GM23338 (cell line): ENCODE data around the gene MICAL3. TPM values are rescaled to one million over a fixed set of nuclear protein-coding genes. Genes with fewer than 3 reads are reported as not detected.

Experiments used
- ATAC-seq: fragments of 200-7000 bp; cut with Tn5 transposase; 3 replicates; pipeline ENCODE4 v1.9.1; 2020
- DNase-seq: peaks from one replicate; pipeline ENCODE4 v3.0.0-alpha.2; 2015; ENCODE audit warnings: low spot score
- H2AFZ ChIP-seq: fragments of 200-600 bp; sonication (generic); 2 replicates; pipeline ENCODE4 v1.8.0; 2016; ENCODE audit warnings: antibody characterized with exemption, mild to moderate bottlenecking, moderate library complexity
- H3F3A ChIP-seq: fragments of 200-600 bp; sonication (generic); replicated peaks from 2 replicates; pipeline ENCODE4 v1.8.0; 2017; ENCODE audit warnings: antibody characterized with exemption, mixed run types, low read depth
- H3K27ac ChIP-seq: fragments of 200-600 bp; sonication (generic); 2 replicates; pipeline ENCODE4 v1.6.1; 2016; ENCODE audit warnings: low read depth
- H3K27me3 ChIP-seq: fragments of 200-600 bp; sonication (generic); 2 replicates; pipeline ENCODE4 v1.8.0; 2016; ENCODE audit warnings: mild to moderate bottlenecking, mixed run types, moderate library complexity; ENCODE audit not compliant: insufficient read depth
- H3K36me3 ChIP-seq: fragments of 200-600 bp; sonication (generic); 2 replicates; pipeline ENCODE4 v1.8.0; 2016; ENCODE audit warnings: mild to moderate bottlenecking; ENCODE audit not compliant: insufficient read depth
- H3K4me1 ChIP-seq: fragments of 200-600 bp; sonication (generic); 2 replicates; pipeline ENCODE4 v1.8.0; 2016; ENCODE audit warnings: mild to moderate bottlenecking, moderate library complexity; ENCODE audit not compliant: insufficient read depth
- H3K4me2 ChIP-seq: fragments of 200-600 bp; sonication (generic); 2 replicates; pipeline ENCODE4 v1.7.1; 2017; ENCODE audit warnings: mixed run types
- H3K4me3 ChIP-seq: fragments of 200-600 bp; sonication (generic); 2 replicates; pipeline ENCODE4 v1.6.1; 2016; ENCODE audit warnings: mixed run types
- H3K79me2 ChIP-seq: fragments of 200-600 bp; sonication (generic); replicated peaks from 2 replicates; pipeline ENCODE4 v1.8.0; 2017; ENCODE audit warnings: mild to moderate bottlenecking; ENCODE audit not compliant: insufficient read depth
- H3K9me2 ChIP-seq: fragments of 200-600 bp; sonication (generic); 2 replicates; pipeline ENCODE4 v1.8.0; 2017; ENCODE audit not compliant: insufficient read depth
- H4K20me1 ChIP-seq: fragments of 200-600 bp; sonication (generic); replicated peaks from 2 replicates; pipeline ENCODE4 v1.8.0; 2017; ENCODE audit warnings: mild to moderate bottlenecking; ENCODE audit not compliant: insufficient read depth
- H3K27ac Mint-ChIP-seq: 2 replicates; pipeline ENCODE4 v1.8.0; 2020; ENCODE audit warnings: inconsistent platforms, mild to moderate bottlenecking, moderate library complexity, mixed read lengths
- H3K27me3 Mint-ChIP-seq: 3 replicates; pipeline ENCODE4 v1.8.0; 2022; ENCODE audit warnings: low read depth, mild to moderate bottlenecking, moderate library complexity, mixed read lengths, inconsistent platforms; ENCODE audit not compliant: insufficient read depth, poor library complexity
- H3K36me3 Mint-ChIP-seq: 3 replicates; pipeline ENCODE4 v1.8.0; 2021; ENCODE audit warnings: low read depth, mild to moderate bottlenecking, inconsistent platforms, moderate library complexity, mixed read lengths
- H3K4me1 Mint-ChIP-seq: 3 replicates; pipeline ENCODE4 v1.8.0; 2020; ENCODE audit warnings: mild to moderate bottlenecking, inconsistent platforms, mixed read lengths
- H3K4me3 Mint-ChIP-seq: 3 replicates; pipeline ENCODE4 v1.8.0; 2021; ENCODE audit warnings: moderate library complexity, mild to moderate bottlenecking, inconsistent platforms, mixed read lengths
- H3K9me3 Mint-ChIP-seq: 3 replicates; pipeline ENCODE4 v1.8.0; 2020; ENCODE audit warnings: moderate library complexity, mild to moderate bottlenecking, inconsistent platforms, mixed read lengths
- CREB1 ChIP-seq: fragments of 250-450 bp; sonication (Bioruptor Pico); IDR thresholded peaks from 2 replicates; pipeline ENCODE4 v1.5.0; 2020; ENCODE audit warnings: low read depth, mild to moderate bottlenecking, moderate library complexity
- CTCF ChIP-seq, 2 experiments: fragments of 200-600 bp in 1 of 2; sonication (generic) in 1 of 2; conservative IDR thresholded peaks; 2 replicates each; pipeline versions ENCODE4 v1.5.1 to v1.6.1; 2016 to 2017; ENCODE audit warnings: antibody characterized with exemption in 2 of 2, low read depth in 2 of 2, mild to moderate bottlenecking in 2 of 2, moderate library complexity in 1 of 2
- EZH2 ChIP-seq: fragments of 200-600 bp; sonication (generic); IDR thresholded peaks from one replicate; pipeline ENCODE4 v1.8.0; 2017; ENCODE audit warnings: antibody characterized with exemption, mild to moderate bottlenecking, low read depth; ENCODE audit not compliant: unreplicated experiment
- EZH2phosphoT487 ChIP-seq: fragments of 200-600 bp; sonication (generic); IDR thresholded peaks from one replicate; pipeline ENCODE4 v1.8.1; 2018; ENCODE audit warnings: antibody characterized with exemption; ENCODE audit not compliant: unreplicated experiment
- JUNB ChIP-seq: IDR thresholded peaks from one replicate; pipeline ENCODE4 v1.6.1; 2016; ENCODE audit warnings: antibody characterized with exemption; ENCODE audit not compliant: unreplicated experiment
- NANOG ChIP-seq: IDR thresholded peaks from 2 replicates; pipeline ENCODE4 v1.6.1; 2016; ENCODE audit warnings: antibody characterized with exemption, borderline replicate concordance
- POLR2AphosphoS5 ChIP-seq: IDR thresholded peaks from 2 replicates; pipeline ENCODE4 v1.6.1; 2016; ENCODE audit warnings: antibody characterized with exemption, low read depth
- REST ChIP-seq: IDR thresholded peaks from one replicate; pipeline ENCODE4 v1.6.1; 2018; ENCODE audit warnings: antibody characterized with exemption; ENCODE audit not compliant: unreplicated experiment
- STAT1 ChIP-seq: IDR thresholded peaks from one replicate; pipeline ENCODE4 v1.6.1; 2016; ENCODE audit warnings: antibody characterized with exemption; ENCODE audit not compliant: unreplicated experiment
- ZNF114 ChIP-seq: fragments of 250-450 bp; sonication (Bioruptor Pico); IDR thresholded peaks from 2 replicates; pipeline ENCODE4 v1.5.0; 2020; ENCODE audit warnings: mild to moderate bottlenecking, moderate library complexity
- ZNF331 ChIP-seq: fragments of 250-450 bp; sonication (Bioruptor Pico); IDR thresholded peaks from 2 replicates; pipeline ENCODE4 v1.5.0; 2020; ENCODE audit warnings: low read depth, mild to moderate bottlenecking, moderate library complexity
- polyA plus RNA-seq: library from polyadenylated mRNA; unstranded; fragments of >200 nt; fragmentation: Nextera tagmentation; extraction: Ambion mirVana; gene quantifications from 2 replicates; pipeline ENCODE4 v1.2.1, GENCODE V29; 2016
- total RNA-seq: library from RNA; depleted of rRNA; stranded (reverse); fragments of >200 nt; shearing (Covaris generic); gene quantifications from 2 replicates; pipeline ENCODE4 v1.2.3, GENCODE V29; 2014
- TF ChIP-seq, protein P1 (sequence below): fragments of 250-450 bp; sonication (Bioruptor Pico); IDR thresholded peaks from 2 replicates; pipeline ENCODE4 v1.5.0; 2020; ENCODE audit warnings: mild to moderate bottlenecking, moderate library complexity
- TF ChIP-seq, protein P2 (sequence below): IDR thresholded peaks from 2 replicates; pipeline ENCODE4 v1.6.1; 2016; ENCODE audit warnings: antibody characterized with exemption

MICAL3 gene
- total and polyA plus RNA-seq, 2 experiments from 2014 or later = 10.1 to 33.9 TPM

DNA sequence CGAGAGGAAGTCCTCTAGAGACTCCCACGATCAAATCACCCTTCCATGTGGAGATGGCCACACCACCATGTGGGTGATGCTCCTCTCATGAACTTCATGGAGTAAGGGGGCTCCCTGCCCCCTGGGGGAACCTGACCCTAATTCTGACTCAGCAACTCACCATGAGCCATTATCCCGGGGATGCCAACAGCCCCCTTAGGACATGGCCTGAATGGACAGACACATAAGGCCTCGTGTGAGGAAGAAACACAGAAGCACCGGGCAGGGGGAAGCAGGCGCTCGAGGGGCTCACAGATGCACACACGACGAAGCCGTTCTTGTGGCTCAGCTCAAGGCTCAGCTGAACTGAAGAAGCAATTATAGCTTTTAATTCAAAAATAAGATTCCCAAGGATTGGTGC, 150.6 kb downstream of the MICAL3 start:
- no peak overlapping the region for H3K27ac ChIP-seq
- peaks cover 46% of the 10 kb centered on the region for H3K27me3 ChIP-seq
- H4K20me1 ChIP-seq = peaks cover 39% of the 10 kb centered on the region
- no peak overlapping the region for H2AFZ ChIP-seq
- Mint-ChIP-seq H3K9me3 (peaks cover 3% of the 10 kb centered on the region; the same call in 1 of the 3 replicates), H3K36me3 (peaks cover 53% of the 10 kb centered on the region), H3K4me3 (no peak overlapping the region), H3K27me3 (peaks cover 46% of the 10 kb centered on the region), H3K4me1 (no peaks in the 10 kb centered on the region), H3K27ac (no peak overlapping the region)
- no peak overlapping the region for H3K4me2 ChIP-seq
- H3K9me2 ChIP-seq = no peaks in the 10 kb centered on the region
- H3K36me3 ChIP-seq = no peaks in the 10 kb centered on the region
- TF ChIP-seq REST = no peak
- no peak for TF ChIP-seq CTCF (conservative IDR thresholded peaks at IDR 0.05; ENCODE audit: low read depth in 2 of 2)
- TF ChIP-seq STAT1 = no peak
- no peak for TF ChIP-seq EZH2phosphoT487
- no peak for TF ChIP-seq POLR2AphosphoS5
- TF ChIP-seq ZNF114 (CRISPR knock-in tag) = no peak
- no peak for TF ChIP-seq EZH2
- TF ChIP-seq CREB1 (CRISPR knock-in tag) = no peak
- TF ChIP-seq, protein P1, sequence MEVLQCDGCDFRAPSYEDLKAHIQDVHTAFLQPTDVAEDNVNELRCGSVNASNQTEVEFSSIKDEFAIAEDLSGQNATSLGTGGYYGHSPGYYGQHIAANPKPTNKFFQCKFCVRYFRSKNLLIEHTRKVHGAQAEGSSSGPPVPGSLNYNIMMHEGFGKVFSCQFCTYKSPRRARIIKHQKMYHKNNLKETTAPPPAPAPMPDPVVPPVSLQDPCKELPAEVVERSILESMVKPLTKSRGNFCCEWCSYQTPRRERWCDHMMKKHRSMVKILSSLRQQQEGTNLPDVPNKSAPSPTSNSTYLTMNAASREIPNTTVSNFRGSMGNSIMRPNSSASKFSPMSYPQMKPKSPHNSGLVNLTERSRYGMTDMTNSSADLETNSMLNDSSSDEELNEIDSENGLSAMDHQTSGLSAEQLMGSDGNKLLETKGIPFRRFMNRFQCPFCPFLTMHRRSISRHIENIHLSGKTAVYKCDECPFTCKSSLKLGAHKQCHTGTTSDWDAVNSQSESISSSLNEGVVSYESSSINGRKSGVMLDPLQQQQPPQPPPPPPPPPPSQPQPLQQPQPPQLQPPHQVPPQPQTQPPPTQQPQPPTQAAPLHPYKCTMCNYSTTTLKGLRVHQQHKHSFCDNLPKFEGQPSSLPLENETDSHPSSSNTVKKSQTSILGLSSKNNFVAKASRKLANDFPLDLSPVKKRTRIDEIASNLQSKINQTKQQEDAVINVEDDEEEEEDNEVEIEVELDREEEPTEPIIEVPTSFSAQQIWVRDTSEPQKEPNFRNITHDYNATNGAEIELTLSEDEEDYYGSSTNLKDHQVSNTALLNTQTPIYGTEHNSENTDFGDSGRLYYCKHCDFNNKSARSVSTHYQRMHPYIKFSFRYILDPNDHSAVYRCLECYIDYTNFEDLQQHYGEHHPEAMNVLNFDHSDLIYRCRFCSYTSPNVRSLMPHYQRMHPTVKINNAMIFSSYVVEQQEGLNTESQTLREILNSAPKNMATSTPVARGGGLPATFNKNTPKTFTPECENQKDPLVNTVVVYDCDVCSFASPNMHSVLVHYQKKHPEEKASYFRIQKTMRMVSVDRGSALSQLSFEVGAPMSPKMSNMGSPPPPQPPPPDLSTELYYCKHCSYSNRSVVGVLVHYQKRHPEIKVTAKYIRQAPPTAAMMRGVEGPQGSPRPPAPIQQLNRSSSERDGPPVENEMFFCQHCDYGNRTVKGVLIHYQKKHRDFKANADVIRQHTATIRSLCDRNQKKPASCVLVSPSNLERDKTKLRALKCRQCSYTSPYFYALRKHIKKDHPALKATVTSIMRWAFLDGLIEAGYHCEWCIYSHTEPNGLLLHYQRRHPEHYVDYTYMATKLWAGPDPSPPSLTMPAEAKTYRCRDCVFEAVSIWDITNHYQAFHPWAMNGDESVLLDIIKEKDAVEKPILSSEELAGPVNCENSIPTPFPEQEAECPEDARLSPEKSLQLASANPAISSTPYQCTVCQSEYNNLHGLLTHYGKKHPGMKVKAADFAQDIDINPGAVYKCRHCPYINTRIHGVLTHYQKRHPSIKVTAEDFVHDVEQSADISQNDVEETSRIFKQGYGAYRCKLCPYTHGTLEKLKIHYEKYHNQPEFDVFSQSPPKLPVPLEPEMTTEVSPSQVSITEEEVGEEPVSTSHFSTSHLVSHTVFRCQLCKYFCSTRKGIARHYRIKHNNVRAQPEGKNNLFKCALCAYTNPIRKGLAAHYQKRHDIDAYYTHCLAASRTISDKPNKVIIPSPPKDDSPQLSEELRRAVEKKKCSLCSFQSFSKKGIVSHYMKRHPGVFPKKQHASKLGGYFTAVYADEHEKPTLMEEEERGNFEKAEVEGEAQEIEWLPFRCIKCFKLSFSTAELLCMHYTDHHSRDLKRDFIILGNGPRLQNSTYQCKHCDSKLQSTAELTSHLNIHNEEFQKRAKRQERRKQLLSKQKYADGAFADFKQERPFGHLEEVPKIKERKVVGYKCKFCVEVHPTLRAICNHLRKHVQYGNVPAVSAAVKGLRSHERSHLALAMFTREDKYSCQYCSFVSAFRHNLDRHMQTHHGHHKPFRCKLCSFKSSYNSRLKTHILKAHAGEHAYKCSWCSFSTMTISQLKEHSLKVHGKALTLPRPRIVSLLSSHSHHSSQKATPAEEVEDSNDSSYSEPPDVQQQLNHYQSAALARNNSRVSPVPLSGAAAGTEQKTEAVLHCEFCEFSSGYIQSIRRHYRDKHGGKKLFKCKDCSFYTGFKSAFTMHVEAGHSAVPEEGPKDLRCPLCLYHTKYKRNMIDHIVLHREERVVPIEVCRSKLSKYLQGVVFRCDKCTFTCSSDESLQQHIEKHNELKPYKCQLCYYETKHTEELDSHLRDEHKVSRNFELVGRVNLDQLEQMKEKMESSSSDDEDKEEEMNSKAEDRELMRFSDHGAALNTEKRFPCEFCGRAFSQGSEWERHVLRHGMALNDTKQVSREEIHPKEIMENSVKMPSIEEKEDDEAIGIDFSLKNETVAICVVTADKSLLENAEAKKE (CRISPR knock-in tag) = no peak
- no peak for TF ChIP-seq JUNB
- TF ChIP-seq NANOG = no peak
- no peak for TF ChIP-seq ZNF331 (CRISPR knock-in tag)
- TF ChIP-seq, protein P2, sequence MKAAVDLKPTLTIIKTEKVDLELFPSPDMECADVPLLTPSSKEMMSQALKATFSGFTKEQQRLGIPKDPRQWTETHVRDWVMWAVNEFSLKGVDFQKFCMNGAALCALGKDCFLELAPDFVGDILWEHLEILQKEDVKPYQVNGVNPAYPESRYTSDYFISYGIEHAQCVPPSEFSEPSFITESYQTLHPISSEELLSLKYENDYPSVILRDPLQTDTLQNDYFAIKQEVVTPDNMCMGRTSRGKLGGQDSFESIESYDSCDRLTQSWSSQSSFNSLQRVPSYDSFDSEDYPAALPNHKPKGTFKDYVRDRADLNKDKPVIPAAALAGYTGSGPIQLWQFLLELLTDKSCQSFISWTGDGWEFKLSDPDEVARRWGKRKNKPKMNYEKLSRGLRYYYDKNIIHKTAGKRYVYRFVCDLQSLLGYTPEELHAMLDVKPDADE = no peak
- no peaks in the 10 kb centered on the region for H3F3A ChIP-seq
- ATAC-seq (no peak), DNase-seq (no peak)
- H3K4me1 ChIP-seq = no peaks in the 10 kb centered on the region
- H3K4me3 ChIP-seq = no peak overlapping the region
- no peaks in the 10 kb centered on the region for H3K79me2 ChIP-seq
